ENCODE measurements around the gene GRIN1. TPM values are rescaled to one million over a fixed set of nuclear protein-coding genes. Genes with fewer than 3 reads are reported as not detected.

The GRIN1 gene
- total and polyA plus RNA-seq, 2 of the 13 experiments (the other 11 are each of a cell fraction or from before 2014, with no cell fraction given), result 0.13 TPM; not detected in 1

DNA sequence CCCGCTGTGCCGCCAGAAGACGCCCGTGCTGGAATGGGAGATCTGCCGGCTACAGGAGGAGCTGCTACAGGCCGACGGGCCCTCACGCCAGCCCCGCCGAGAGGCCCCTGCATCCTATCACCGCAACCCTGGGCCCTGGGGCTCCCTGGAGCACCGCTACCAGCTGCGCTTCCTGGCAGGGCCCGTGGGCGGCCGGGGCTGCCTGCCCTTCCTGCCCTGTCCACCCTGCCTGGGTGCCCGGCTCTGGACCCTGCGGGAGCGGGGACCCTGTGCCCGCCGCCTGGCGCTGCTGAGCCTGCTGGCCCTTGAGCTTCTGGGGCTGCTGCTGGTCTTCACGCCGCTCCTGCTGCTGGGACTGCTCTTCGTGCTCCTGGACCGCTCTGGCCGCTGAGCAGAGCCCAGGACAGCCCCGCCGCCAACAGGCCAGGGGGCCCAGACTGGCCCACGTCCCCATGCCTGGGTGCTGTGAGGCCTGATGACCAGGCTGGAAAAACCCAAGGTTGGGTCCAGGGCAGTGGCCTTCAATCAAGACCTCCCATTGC, 79.3 kb downstream of the GRIN1 start (continued):
- TF ChIP-seq, protein P1, sequence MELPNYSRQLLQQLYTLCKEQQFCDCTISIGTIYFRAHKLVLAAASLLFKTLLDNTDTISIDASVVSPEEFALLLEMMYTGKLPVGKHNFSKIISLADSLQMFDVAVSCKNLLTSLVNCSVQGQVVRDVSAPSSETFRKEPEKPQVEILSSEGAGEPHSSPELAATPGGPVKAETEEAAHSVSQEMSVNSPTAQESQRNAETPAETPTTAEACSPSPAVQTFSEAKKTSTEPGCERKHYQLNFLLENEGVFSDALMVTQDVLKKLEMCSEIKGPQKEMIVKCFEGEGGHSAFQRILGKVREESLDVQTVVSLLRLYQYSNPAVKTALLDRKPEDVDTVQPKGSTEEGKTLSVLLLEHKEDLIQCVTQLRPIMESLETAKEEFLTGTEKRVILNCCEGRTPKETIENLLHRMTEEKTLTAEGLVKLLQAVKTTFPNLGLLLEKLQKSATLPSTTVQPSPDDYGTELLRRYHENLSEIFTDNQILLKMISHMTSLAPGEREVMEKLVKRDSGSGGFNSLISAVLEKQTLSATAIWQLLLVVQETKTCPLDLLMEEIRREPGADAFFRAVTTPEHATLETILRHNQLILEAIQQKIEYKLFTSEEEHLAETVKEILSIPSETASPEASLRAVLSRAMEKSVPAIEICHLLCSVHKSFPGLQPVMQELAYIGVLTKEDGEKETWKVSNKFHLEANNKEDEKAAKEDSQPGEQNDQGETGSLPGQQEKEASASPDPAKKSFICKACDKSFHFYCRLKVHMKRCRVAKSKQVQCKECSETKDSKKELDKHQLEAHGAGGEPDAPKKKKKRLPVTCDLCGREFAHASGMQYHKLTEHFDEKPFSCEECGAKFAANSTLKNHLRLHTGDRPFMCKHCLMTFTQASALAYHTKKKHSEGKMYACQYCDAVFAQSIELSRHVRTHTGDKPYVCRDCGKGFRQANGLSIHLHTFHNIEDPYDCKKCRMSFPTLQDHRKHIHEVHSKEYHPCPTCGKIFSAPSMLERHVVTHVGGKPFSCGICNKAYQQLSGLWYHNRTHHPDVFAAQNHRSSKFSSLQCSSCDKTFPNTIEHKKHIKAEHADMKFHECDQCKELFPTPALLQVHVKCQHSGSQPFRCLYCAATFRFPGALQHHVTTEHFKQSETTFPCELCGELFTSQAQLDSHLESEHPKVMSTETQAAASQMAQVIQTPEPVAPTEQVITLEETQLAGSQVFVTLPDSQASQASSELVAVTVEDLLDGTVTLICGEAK (IDR thresholded peaks at IDR 0.05), result no peak
- TF ChIP-seq, protein P1 (CRISPR knock-in tag; IDR thresholded peaks at IDR 0.05), result 0 out of 2 replicates have a peak, but pooled peaks have one; percentile 1
- no peak for TF ChIP-seq KLF13 (CRISPR knock-in tag; IDR thresholded peaks at IDR 0.05)
- TF ChIP-seq KLF16 (CRISPR knock-in tag; IDR thresholded peaks at IDR 0.05), result no peak
- TF ChIP-seq SPEN (CRISPR knock-in tag; IDR thresholded peaks at IDR 0.05; ENCODE audit: low read depth), result 0 out of 2 replicates have a peak, but pooled peaks have one; percentile 10
- no peak for TF ChIP-seq ZBTB14 (CRISPR knock-in tag; IDR thresholded peaks at IDR 0.05)
- no peak for TF ChIP-seq AKAP8 (CRISPR knock-in tag; IDR thresholded peaks at IDR 0.05)
- TF ChIP-seq PHF21A (CRISPR knock-in tag; IDR thresholded peaks at IDR 0.05), result no peak
- TF ChIP-seq MZF1 (CRISPR knock-in tag; IDR thresholded peaks at IDR 0.05; ENCODE audit: borderline replicate concordance), result no peak
- TF ChIP-seq FOSL1 (CRISPR knock-in tag; IDR thresholded peaks at IDR 0.05; ENCODE audit: borderline replicate concordance), result no peak
- no peak for TF ChIP-seq GLI4 (CRISPR knock-in tag; IDR thresholded peaks at IDR 0.05; ENCODE audit: borderline replicate concordance)
- TF ChIP-seq ZNF329 (CRISPR knock-in tag; IDR thresholded peaks at IDR 0.05; ENCODE audit: low read depth), result no peak
- TF ChIP-seq ZSCAN30 (CRISPR knock-in tag; IDR thresholded peaks at IDR 0.05), result no peak
- TF ChIP-seq KLF12 (CRISPR knock-in tag; IDR thresholded peaks at IDR 0.05; ENCODE audit: borderline replicate concordance), result no peak
- TF ChIP-seq ZNF556 (CRISPR knock-in tag; IDR thresholded peaks at IDR 0.05; ENCODE audit: borderline replicate concordance), result no peak
- TF ChIP-seq ZNF781 (CRISPR knock-in tag; IDR thresholded peaks at IDR 0.05; ENCODE audit: borderline replicate concordance, not compliant biosample characterization), result no peak
- no peak for TF ChIP-seq ZNF782 (CRISPR knock-in tag; IDR thresholded peaks at IDR 0.05; ENCODE audit: borderline replicate concordance)

Data from HepG2 (cell line).